Gastrocnemius medialis (tissue), 4 donors: ENCODE results near the gene LRRC4C. TPM values are rescaled to one million over a fixed set of nuclear protein-coding genes. Genes with fewer than 3 reads are reported as not detected.

Source experiments
- ATAC-seq, 2 donors: fragments of 150-250 bp; one replicate each; pipeline ENCODE4 v1.9.1; 2016
- DNase-seq, 2 donors: peaks; one replicate each; pipeline ENCODE4 v3.0.0-alpha.2; 2019
- H3K27ac ChIP-seq, 4 donors: fragments of 200-600 bp; sonication (generic); 1 replicate in 1 of 4; 2 replicates in 3 of 4; pipeline ENCODE4 v1.5.1; 2016 to 2018; ENCODE audit warnings: mild to moderate bottlenecking in 2 of 4, moderate library complexity in 1 of 4
- H3K27me3 ChIP-seq, 3 donors: fragments of 200-600 bp; sonication (generic) in 2 of 3; 1 replicate in 1 of 3; 2 replicates in 2 of 3; pipeline versions ENCODE4 v1.5.1 to v1.6.0; 2016 to 2019; ENCODE audit warnings: mild to moderate bottlenecking in 1 of 3, moderate library complexity in 1 of 3
- H3K36me3 ChIP-seq, 2 donors: fragments of 200-600 bp; sonication (generic) in 1 of 2; one replicate each; pipeline ENCODE4 v1.5.1; 2017 to 2018
- H3K4me1 ChIP-seq, 2 donors: fragments of 200-600 bp; sonication (generic) in 1 of 2; one replicate each; pipeline ENCODE4 v1.5.1; 2016 to 2017; ENCODE audit warnings: mild to moderate bottlenecking in 2 of 2
- H3K4me3 ChIP-seq, 4 donors: fragments of 200-600 bp; sonication (generic) in 3 of 4; 1 replicate in 1 of 4; 2 replicates in 3 of 4; pipeline ENCODE4 v1.5.1; 2016 to 2019; ENCODE audit warnings: mild to moderate bottlenecking in 2 of 4
- H3K9me3 ChIP-seq, 3 donors: fragments of 200-600 bp; sonication (generic) in 2 of 3; 1 replicate in 1 of 3; 2 replicates in 2 of 3; pipeline ENCODE4 v1.5.1; 2016 to 2019
- CTCF ChIP-seq, 5 experiments: fragments of 450-650 bp in 3 of 5; fragments of 200-600 bp in 2 of 5; sonication (generic) in 2 of 5; IDR thresholded peaks in 4 of 5; conservative IDR thresholded peaks in 1 of 5; 1 replicate in 4 of 5; 2 replicates in 1 of 5; pipeline ENCODE4 v1.5.1; 2016 to 2019; ENCODE audit warnings: antibody characterized with exemption in 5 of 5, mild to moderate bottlenecking in 3 of 5, moderate library complexity in 3 of 5
- POLR2A ChIP-seq, 2 donors: fragments of 450-650 bp; IDR thresholded peaks; one replicate each; pipeline ENCODE4 v1.6.1; 2017; ENCODE audit warnings: antibody characterized with exemption in 2 of 2, mild to moderate bottlenecking in 2 of 2, moderate library complexity in 2 of 2
- in situ Hi-C, 4 donors: fragments of 200-750 bp; cut with MboI; loops; one replicate each; pipeline versions ENCODE4 v1.15.0 to v1.8.0; 2017; ENCODE audit warnings: low sequenced_read_pairs in 4 of 4
- intact Hi-C: fragments of 100-400 bp; cut with DNase I; formaldehyde crosslinking; loops from one replicate; pipeline ENCODE4 v1.15.1; 2023; ENCODE audit warnings: low total_unique reads
- total RNA-seq, 4 donors: library from RNA; depleted of rRNA; stranded (reverse); fragments of >200 nt; gene quantifications; one replicate each; pipeline versions ENCODE4 v1.1.0 to v1.2.3, GENCODE V29; 2016

Gene LRRC4C
- total RNA-seq, 4 donors from 2014 or later, result 0.15 to 0.59 (median 0.24) TPM; not detected in 1

GRCh38 chr11:40315122-40315521 lies 1144.3 kb downstream of the LRRC4C start:
- Histone ChIP-seq H3K4me3 (no peak overlapping the region), H3K9me3 (no peaks in the 10 kb centered on the region), H3K27ac (no peak overlapping the region), H3K36me3 (no peaks in the 10 kb centered on the region), H3K4me1 (no peaks in the 10 kb centered on the region), H3K27me3 (no peaks in the 10 kb centered on the region)
- intact Hi-C loops (no loop called here), in situ Hi-C loops (no loop called here)
- TF ChIP-seq CTCF (IDR thresholded peaks at IDR 0.05 in 4 of 5, conservative IDR thresholded peaks at IDR 0.05 in 1 of 5) (no peak), POLR2A (IDR thresholded peaks at IDR 0.05) (no peak)
- DNase-seq (no peak), ATAC-seq (no peak)

GRCh38 chr11:40314327-40314726 lies 1145.1 kb downstream of the LRRC4C start:
- H3K27me3 ChIP-seq, result no peaks in the 10 kb centered on the region
- in situ Hi-C loops (no loop called here), intact Hi-C loops (no loop called here)

GRCh38 chr11:40306938-40307548 lies 1152.4 kb downstream of the LRRC4C start:
- ATAC-seq, result no peak

More at GRCh38 chr11:40314327-40314726, 1145.1 kb downstream of the LRRC4C start:
- no peaks in the 10 kb centered on the region for H3K9me3 ChIP-seq
- DNase-seq (no peak), ATAC-seq (no peak)
- H3K4me3 ChIP-seq, result no peak overlapping the region
- H3K36me3 ChIP-seq, result no peaks in the 10 kb centered on the region
- H3K27ac ChIP-seq, result no peak overlapping the region
- no peak for TF ChIP-seq POLR2A (IDR thresholded peaks at IDR 0.05)
- TF ChIP-seq CTCF (IDR thresholded peaks at IDR 0.05 in 4 of 5, conservative IDR thresholded peaks at IDR 0.05 in 1 of 5), result no peak
- H3K4me1 ChIP-seq, result no peaks in the 10 kb centered on the region

GRCh38 chr11:40302669-40303068 lies 1156.8 kb downstream of the LRRC4C start:
- TF ChIP-seq POLR2A (IDR thresholded peaks at IDR 0.05) (no peak), CTCF (IDR thresholded peaks at IDR 0.05 in 4 of 5, conservative IDR thresholded peaks at IDR 0.05 in 1 of 5) (no peak)
- H3K4me1 ChIP-seq, result no peaks in the 10 kb centered on the region
- H3K4me3 ChIP-seq, result no peak overlapping the region
- DNase-seq (no peak), ATAC-seq (no peak)
- no peaks in the 10 kb centered on the region for H3K9me3 ChIP-seq
- no peak overlapping the region for H3K27ac ChIP-seq
- H3K36me3 ChIP-seq, result no peaks in the 10 kb centered on the region
- intact Hi-C loops (no loop called here), in situ Hi-C loops (no loop called here)
- H3K27me3 ChIP-seq, result no peaks in the 10 kb centered on the region

More at GRCh38 chr11:40306938-40307548, 1152.4 kb downstream of the LRRC4C start:
- Histone ChIP-seq H3K9me3 (no peaks in the 10 kb centered on the region), H3K27me3 (no peaks in the 10 kb centered on the region), H3K4me1 (no peaks in the 10 kb centered on the region), H3K4me3 (no peak overlapping the region), H3K36me3 (no peaks in the 10 kb centered on the region), H3K27ac (no peak overlapping the region)
- in situ Hi-C loops, result no loop called here
- intact Hi-C loops, result no loop called here
- DNase-seq, result no peak
- TF ChIP-seq CTCF (IDR thresholded peaks at IDR 0.05 in 4 of 5, conservative IDR thresholded peaks at IDR 0.05 in 1 of 5), result no peak
- TF ChIP-seq POLR2A (IDR thresholded peaks at IDR 0.05), result no peak

GRCh38 chr11:40295466-40295865 lies 1164.0 kb downstream of the LRRC4C start:
- Histone ChIP-seq H3K27me3 (peaks cover 0 to 8% (median 4%) of the 10 kb centered on the region in 3 donors), H3K9me3 (no peaks in the 10 kb centered on the region), H3K27ac (no peak overlapping the region), H3K4me1 (no peaks in the 10 kb centered on the region), H3K36me3 (no peaks in the 10 kb centered on the region), H3K4me3 (no peak overlapping the region)
- DNase-seq, result no peak
- no peak for ATAC-seq
- intact Hi-C loops, result no loop called here
- TF ChIP-seq CTCF (IDR thresholded peaks at IDR 0.05 in 4 of 5, conservative IDR thresholded peaks at IDR 0.05 in 1 of 5), result no peak
- no peak for TF ChIP-seq POLR2A (IDR thresholded peaks at IDR 0.05)
- in situ Hi-C loops, result no loop called here
